ENCODE results near the gene PGM1. TPM values are rescaled to one million over a fixed set of nuclear protein-coding genes. Genes with fewer than 3 reads are reported as not detected.

The PGM1 gene
- total and polyA plus RNA-seq, 2 of the 13 experiments (the other 11 are each of a cell fraction or from before 2014, with no cell fraction given), result 51.6 to 105 TPM

GRCh38 chr1:63640633-63641567 lies 47.7 kb downstream of the PGM1 start (continued):
- TF ChIP-seq, protein P1, sequence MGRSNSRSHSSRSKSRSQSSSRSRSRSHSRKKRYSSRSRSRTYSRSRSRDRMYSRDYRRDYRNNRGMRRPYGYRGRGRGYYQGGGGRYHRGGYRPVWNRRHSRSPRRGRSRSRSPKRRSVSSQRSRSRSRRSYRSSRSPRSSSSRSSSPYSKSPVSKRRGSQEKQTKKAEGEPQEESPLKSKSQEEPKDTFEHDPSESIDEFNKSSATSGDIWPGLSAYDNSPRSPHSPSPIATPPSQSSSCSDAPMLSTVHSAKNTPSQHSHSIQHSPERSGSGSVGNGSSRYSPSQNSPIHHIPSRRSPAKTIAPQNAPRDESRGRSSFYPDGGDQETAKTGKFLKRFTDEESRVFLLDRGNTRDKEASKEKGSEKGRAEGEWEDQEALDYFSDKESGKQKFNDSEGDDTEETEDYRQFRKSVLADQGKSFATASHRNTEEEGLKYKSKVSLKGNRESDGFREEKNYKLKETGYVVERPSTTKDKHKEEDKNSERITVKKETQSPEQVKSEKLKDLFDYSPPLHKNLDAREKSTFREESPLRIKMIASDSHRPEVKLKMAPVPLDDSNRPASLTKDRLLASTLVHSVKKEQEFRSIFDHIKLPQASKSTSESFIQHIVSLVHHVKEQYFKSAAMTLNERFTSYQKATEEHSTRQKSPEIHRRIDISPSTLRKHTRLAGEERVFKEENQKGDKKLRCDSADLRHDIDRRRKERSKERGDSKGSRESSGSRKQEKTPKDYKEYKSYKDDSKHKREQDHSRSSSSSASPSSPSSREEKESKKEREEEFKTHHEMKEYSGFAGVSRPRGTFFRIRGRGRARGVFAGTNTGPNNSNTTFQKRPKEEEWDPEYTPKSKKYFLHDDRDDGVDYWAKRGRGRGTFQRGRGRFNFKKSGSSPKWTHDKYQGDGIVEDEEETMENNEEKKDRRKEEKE (IDR thresholded peaks at IDR 0.05), result no peak
- TF ChIP-seq, protein P2, sequence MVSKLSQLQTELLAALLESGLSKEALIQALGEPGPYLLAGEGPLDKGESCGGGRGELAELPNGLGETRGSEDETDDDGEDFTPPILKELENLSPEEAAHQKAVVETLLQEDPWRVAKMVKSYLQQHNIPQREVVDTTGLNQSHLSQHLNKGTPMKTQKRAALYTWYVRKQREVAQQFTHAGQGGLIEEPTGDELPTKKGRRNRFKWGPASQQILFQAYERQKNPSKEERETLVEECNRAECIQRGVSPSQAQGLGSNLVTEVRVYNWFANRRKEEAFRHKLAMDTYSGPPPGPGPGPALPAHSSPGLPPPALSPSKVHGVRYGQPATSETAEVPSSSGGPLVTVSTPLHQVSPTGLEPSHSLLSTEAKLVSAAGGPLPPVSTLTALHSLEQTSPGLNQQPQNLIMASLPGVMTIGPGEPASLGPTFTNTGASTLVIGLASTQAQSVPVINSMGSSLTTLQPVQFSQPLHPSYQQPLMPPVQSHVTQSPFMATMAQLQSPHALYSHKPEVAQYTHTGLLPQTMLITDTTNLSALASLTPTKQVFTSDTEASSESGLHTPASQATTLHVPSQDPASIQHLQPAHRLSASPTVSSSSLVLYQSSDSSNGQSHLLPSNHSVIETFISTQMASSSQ (IDR thresholded peaks at IDR 0.05; ENCODE audit: low read depth), result peak; percentile 94
- TF ChIP-seq, protein P2 (CRISPR knock-in tag; IDR thresholded peaks at IDR 0.05; ENCODE audit: borderline replicate concordance), result peak; percentile 97
- no peak for TF ChIP-seq ZMYM3 (CRISPR knock-in tag; IDR thresholded peaks at IDR 0.05)
- TF ChIP-seq ZNF720 (CRISPR knock-in tag; IDR thresholded peaks at IDR 0.05), result no peak
- TF ChIP-seq ZBTB2 (CRISPR knock-in tag; IDR thresholded peaks at IDR 0.05; ENCODE audit: low read depth), result no peak
- TF ChIP-seq ISX (CRISPR knock-in tag; conservative IDR thresholded peaks at IDR 0.05), result no peak
- TF ChIP-seq SETDB1 (CRISPR knock-in tag; IDR thresholded peaks at IDR 0.05; ENCODE audit: borderline replicate concordance), result no peak
- TF ChIP-seq HIVEP1 (CRISPR knock-in tag; IDR thresholded peaks at IDR 0.05), result no peak
- TF ChIP-seq ASH2L (IDR thresholded peaks at IDR 0.05; ENCODE audit: insufficient read length, low read depth, low read length), result peak; percentile 100
- no peak for TF ChIP-seq ZKSCAN8 (CRISPR knock-in tag; IDR thresholded peaks at IDR 0.05; ENCODE audit: borderline replicate concordance)
- TF ChIP-seq ZSCAN12 (CRISPR knock-in tag; IDR thresholded peaks at IDR 0.05), result no peak
- TF ChIP-seq HMG20A (CRISPR knock-in tag; IDR thresholded peaks at IDR 0.05; ENCODE audit: borderline replicate concordance), result no peak; the same call in 1 of the 2 replicates
- TF ChIP-seq ZNF766 (CRISPR knock-in tag; IDR thresholded peaks at IDR 0.05; ENCODE audit: borderline replicate concordance), result no peak
- no peak for TF ChIP-seq TRAFD1 (CRISPR knock-in tag; IDR thresholded peaks at IDR 0.05; ENCODE audit: borderline replicate concordance)
- no peak; the same call in 1 of the 2 replicates for TF ChIP-seq ZNF33A (CRISPR knock-in tag; IDR thresholded peaks at IDR 0.05; ENCODE audit: borderline replicate concordance)
- no peak for TF ChIP-seq MYC (CRISPR knock-in tag; IDR thresholded peaks at IDR 0.05; ENCODE audit: borderline replicate concordance)
- TF ChIP-seq STAT5B (CRISPR knock-in tag; IDR thresholded peaks at IDR 0.05), result no peak
- TF ChIP-seq NFE2 (CRISPR knock-in tag; IDR thresholded peaks at IDR 0.05), result no peak

All from HepG2 (cell line).